Glomerular visceral epithelial cell (primary cell): ENCODE data around the gene PCNX4.
A peak's percentile ranks its signal among the peaks of the same experiment; 100 is the strongest.

Experiments
- DNase-seq: peaks from one replicate; pipeline ENCODE4 v3.0.0-alpha.2; 2016; ENCODE audit errors: extremely low spot score

Gene PCNX4

GRCh38 chr14:60174352-60175254 is 82.9 kb downstream of the PCNX4 start:
- DNase-seq: no peak

GRCh38 chr14:60175255-60175902 is 83.7 kb downstream of the PCNX4 start:
- DNase-seq: no peak

- no peak for DNase-seq
Measured at GRCh38 chr14:60178164-60178563, 86.4 kb downstream of the PCNX4 start.

- DNase-seq: no peak
Measured at GRCh38 chr14:60178820-60179219, 87.1 kb downstream of the PCNX4 start.

GRCh38 chr14:60179431-60179869 is 87.7 kb downstream of the PCNX4 start:
- DNase-seq: no peak

GRCh38 chr14:60183138-60183537 is 91.4 kb downstream of the PCNX4 start:
- DNase-seq: no peak

GRCh38 chr14:60183741-60184140 is 92.0 kb downstream of the PCNX4 start:
- no peak for DNase-seq

- peak; percentile 49 for DNase-seq
Measured at GRCh38 chr14:60184146-60184904, 92.6 kb downstream of the PCNX4 start.

- DNase-seq: no peak
Measured at GRCh38 chr14:60184905-60185555, 93.3 kb downstream of the PCNX4 start.

GRCh38 chr14:60188115-60188514 is 96.4 kb downstream of the PCNX4 start:
- no peak for DNase-seq

- no peak for DNase-seq
Measured at GRCh38 chr14:60188696-60189095, 97.0 kb downstream of the PCNX4 start.

GRCh38 chr14:60189923-60190840 is 98.5 kb downstream of the PCNX4 start:
- no peak for DNase-seq

GRCh38 chr14:60195179-60195810 is 103.6 kb downstream of the PCNX4 start:
- no peak for DNase-seq

GRCh38 chr14:60196291-60196690 is 104.6 kb downstream of the PCNX4 start:
- no peak for DNase-seq

GRCh38 chr14:60197629-60198303 is 106.0 kb downstream of the PCNX4 start:
- no peak for DNase-seq

GRCh38 chr14:60199321-60199720 is 107.6 kb downstream of the PCNX4 start:
- DNase-seq: no peak

GRCh38 chr14:60204104-60204842 is 112.5 kb downstream of the PCNX4 start:
- DNase-seq: no peak

- no peak for DNase-seq
Measured at GRCh38 chr14:60204843-60205774, 113.4 kb downstream of the PCNX4 start.
